HG03196 (cell line): ENCODE results near the gene CCDC34.

Source experiments
- ATAC-seq: cut with Tn5 transposase; IDR thresholded peaks from one replicate; pipeline ENCODE4 v1.9.1; 2021; ENCODE audit not compliant: unreplicated experiment

The CCDC34 gene

GRCh38 chr11:27362749-27363575 lies at the start of gene CCDC34:
TSS of gene CCDC34 (minus strand) at chr11:27363215. CDS start at chr11:27363194, 21 bp downstream.
- ATAC-seq, result peak; percentile 100

- ATAC-seq, result no peak
Observed at GRCh38 chr11:27412192-27412691, 49.2 kb upstream of the CCDC34 start.

- ATAC-seq, result no peak
Observed at GRCh38 chr11:27411328-27411727, 48.3 kb upstream of the CCDC34 start.

GRCh38 chr11:27410272-27410671 lies 47.3 kb upstream of the CCDC34 start:
- no peak for ATAC-seq

- ATAC-seq, result no peak
Observed at GRCh38 chr11:27409742-27410141, 46.7 kb upstream of the CCDC34 start.

- ATAC-seq, result no peak
Observed at GRCh38 chr11:27409049-27409448, 46.0 kb upstream of the CCDC34 start.

GRCh38 chr11:27408246-27408800 lies 45.3 kb upstream of the CCDC34 start:
- no peak for ATAC-seq

GRCh38 chr11:27406498-27407354 lies 43.7 kb upstream of the CCDC34 start:
- ATAC-seq, result no peak

- no peak for ATAC-seq
Observed at GRCh38 chr11:27405134-27405533, 42.1 kb upstream of the CCDC34 start.

GRCh38 chr11:27404427-27404826 lies 41.4 kb upstream of the CCDC34 start:
- no peak for ATAC-seq

- ATAC-seq, result no peak
Observed at GRCh38 chr11:27403195-27403594, 40.2 kb upstream of the CCDC34 start.

GRCh38 chr11:27402450-27402849 lies 39.4 kb upstream of the CCDC34 start:
- no peak for ATAC-seq

- ATAC-seq, result no peak
Observed at GRCh38 chr11:27401833-27402316, 38.9 kb upstream of the CCDC34 start.

- ATAC-seq, result no peak
Observed at GRCh38 chr11:27401280-27401832, 38.3 kb upstream of the CCDC34 start.

- no peak for ATAC-seq
Observed at GRCh38 chr11:27398400-27398770, 35.4 kb upstream of the CCDC34 start.

GRCh38 chr11:27397624-27398399 lies 34.8 kb upstream of the CCDC34 start:
- no peak for ATAC-seq

- no peak for ATAC-seq
Observed at GRCh38 chr11:27396259-27396839, 33.3 kb upstream of the CCDC34 start.

GRCh38 chr11:27395556-27396258 lies 32.7 kb upstream of the CCDC34 start:
- ATAC-seq, result no peak

- no peak for ATAC-seq
Observed at GRCh38 chr11:27394781-27395228, 31.8 kb upstream of the CCDC34 start.
